ENCODE data around the gene ASB17. TPM values are rescaled to one million over a fixed set of nuclear protein-coding genes. Genes with fewer than 3 reads are reported as not detected.

Gene ASB17, protein sequence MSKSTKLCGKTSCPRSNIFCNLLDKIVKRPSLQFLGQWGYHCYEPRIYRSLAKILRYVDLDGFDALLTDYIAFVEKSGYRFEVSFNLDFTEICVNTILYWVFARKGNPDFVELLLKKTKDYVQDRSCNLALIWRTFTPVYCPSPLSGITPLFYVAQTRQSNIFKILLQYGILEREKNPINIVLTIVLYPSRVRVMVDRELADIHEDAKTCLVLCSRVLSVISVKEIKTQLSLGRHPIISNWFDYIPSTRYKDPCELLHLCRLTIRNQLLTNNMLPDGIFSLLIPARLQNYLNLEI
- total RNA-seq: not detected in 3 replicates
- long read RNA-seq: 0 reads

- no peaks in the 10 kb centered on the region for H3K4me1 Mint-ChIP-seq (ENCODE audit: low read depth)
- no peak for TF ChIP-seq CTCF (IDR thresholded peaks at IDR 0.05)
- H3K27ac Mint-ChIP-seq (ENCODE audit: unreplicated experiment): no peak within 1 kb of the TSS
- no peak within 1 kb of the TSS for H3K4me3 Mint-ChIP-seq (ENCODE audit: unreplicated experiment)
- no peak for DNase-seq (ENCODE audit: low spot score)
- no peaks in the 10 kb centered on the region for H3K27me3 Mint-ChIP-seq (ENCODE audit: low read depth)
- peaks cover 4% of the 10 kb centered on the region for H3K9me3 Mint-ChIP-seq (ENCODE audit: low read depth)
- no peaks in the 10 kb centered on the region for H3K36me3 Mint-ChIP-seq (ENCODE audit: low read depth)
Measured at GRCh38 chr1:75932304-75932703, at the start of gene ASB17. TSS of gene ASB17 (minus strand) at chr1:75932404. CDS start at chr1:75932291, 113 bp downstream.

GRCh38 chr1:75980972-75981897 lies 49.0 kb upstream of the ASB17 start:
- Mint-ChIP-seq H3K27me3 (ENCODE audit: low read depth) (no peaks in the 10 kb centered on the region), H3K4me1 (ENCODE audit: low read depth) (no peaks in the 10 kb centered on the region), H3K36me3 (ENCODE audit: low read depth) (peaks cover 4% of the 10 kb centered on the region), H3K27ac (ENCODE audit: unreplicated experiment) (no peak overlapping the region), H3K9me3 (ENCODE audit: low read depth) (peaks cover 18% of the 10 kb centered on the region), H3K4me3 (ENCODE audit: unreplicated experiment) (no peak overlapping the region)
- no peak for TF ChIP-seq CTCF (IDR thresholded peaks at IDR 0.05)
- no peak for DNase-seq (ENCODE audit: low spot score)

DNA sequence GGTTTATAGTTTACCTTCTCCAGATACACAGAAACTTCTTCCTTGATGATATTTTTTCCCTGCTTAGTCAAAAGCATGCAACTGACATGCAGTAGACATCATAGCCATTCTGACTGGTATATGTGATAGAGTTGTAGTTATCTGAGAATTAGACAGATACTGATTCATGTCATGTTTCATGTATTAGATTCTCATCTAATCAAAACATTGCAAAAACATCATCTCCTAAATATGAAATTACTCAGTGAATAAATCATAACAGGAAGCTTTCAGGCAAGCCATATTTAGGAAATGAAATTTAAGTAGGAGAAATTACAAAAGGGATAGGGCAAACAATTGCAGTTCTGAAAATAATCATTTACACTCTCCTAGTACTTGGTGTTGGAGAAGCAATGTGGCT lies 38.4 kb upstream of the ASB17 start:
- peaks cover under 1% of the 10 kb centered on the region for H3K9me3 Mint-ChIP-seq (ENCODE audit: low read depth)
- H3K4me3 Mint-ChIP-seq (ENCODE audit: unreplicated experiment): no peak overlapping the region
- DNase-seq (ENCODE audit: low spot score): no peak
- H3K4me1 Mint-ChIP-seq (ENCODE audit: low read depth): no peaks in the 10 kb centered on the region
- no peak for TF ChIP-seq CTCF (IDR thresholded peaks at IDR 0.05)
- no peak overlapping the region for H3K27ac Mint-ChIP-seq (ENCODE audit: unreplicated experiment)
- H3K27me3 Mint-ChIP-seq (ENCODE audit: low read depth): no peaks in the 10 kb centered on the region
- no peaks in the 10 kb centered on the region for H3K36me3 Mint-ChIP-seq (ENCODE audit: low read depth)

GRCh38 chr1:75969550-75969949 lies 37.3 kb upstream of the ASB17 start:
- TF ChIP-seq CTCF (IDR thresholded peaks at IDR 0.05): no peak
- Mint-ChIP-seq H3K4me1 (ENCODE audit: low read depth) (peaks cover 4% of the 10 kb centered on the region), H3K36me3 (ENCODE audit: low read depth) (peaks cover 2% of the 10 kb centered on the region), H3K27me3 (ENCODE audit: low read depth) (no peaks in the 10 kb centered on the region), H3K4me3 (ENCODE audit: unreplicated experiment) (no peak overlapping the region), H3K27ac (ENCODE audit: unreplicated experiment) (no peak overlapping the region), H3K9me3 (ENCODE audit: low read depth) (peaks cover 10% of the 10 kb centered on the region)
- no peak for DNase-seq (ENCODE audit: low spot score)

DNA sequence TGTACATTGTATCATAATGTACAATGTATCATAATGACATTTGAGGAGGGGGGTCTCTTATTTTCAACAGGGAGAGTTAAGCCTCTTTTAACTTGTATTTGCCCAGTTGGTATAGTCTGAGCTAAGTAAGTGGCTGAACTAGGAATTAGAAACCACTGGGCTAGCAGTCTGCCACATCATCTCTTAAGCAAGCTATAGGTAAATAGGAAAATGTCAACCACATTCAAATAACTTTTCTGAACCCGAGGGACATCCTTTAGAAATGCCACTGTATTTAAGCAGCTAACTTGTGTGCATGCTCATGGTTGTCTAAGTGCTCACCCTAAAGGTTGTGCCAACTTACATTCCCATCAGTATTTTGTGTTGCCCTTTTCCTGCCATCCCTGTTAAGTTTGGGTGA lies 35.5 kb upstream of the ASB17 start:
- Mint-ChIP-seq H3K36me3 (ENCODE audit: low read depth) (peaks cover 2% of the 10 kb centered on the region), H3K4me3 (ENCODE audit: unreplicated experiment) (no peak overlapping the region), H3K4me1 (ENCODE audit: low read depth) (peaks cover 8% of the 10 kb centered on the region), H3K27me3 (ENCODE audit: low read depth) (no peaks in the 10 kb centered on the region), H3K27ac (ENCODE audit: unreplicated experiment) (no peak overlapping the region), H3K9me3 (ENCODE audit: low read depth) (peaks cover 10% of the 10 kb centered on the region)
- DNase-seq (ENCODE audit: low spot score): no peak
- no peak for TF ChIP-seq CTCF (IDR thresholded peaks at IDR 0.05)

Measured in chondrocyte (in vitro differentiated cells).